GM19395 (cell line): ENCODE measurements around the gene PPA1.
"Not testable (repeated sequence)": the region's sequence is repeated elsewhere in the genome, so short reads cannot be mapped to it uniquely, and the experiment has no call there.

Source experiments
- ATAC-seq: cut with Tn5 transposase; IDR thresholded peaks from one replicate; pipeline ENCODE4 v1.9.1; 2021; ENCODE audit warnings: mild to moderate bottlenecking, moderate library complexity; ENCODE audit not compliant: unreplicated experiment

PPA1 gene

DNA sequence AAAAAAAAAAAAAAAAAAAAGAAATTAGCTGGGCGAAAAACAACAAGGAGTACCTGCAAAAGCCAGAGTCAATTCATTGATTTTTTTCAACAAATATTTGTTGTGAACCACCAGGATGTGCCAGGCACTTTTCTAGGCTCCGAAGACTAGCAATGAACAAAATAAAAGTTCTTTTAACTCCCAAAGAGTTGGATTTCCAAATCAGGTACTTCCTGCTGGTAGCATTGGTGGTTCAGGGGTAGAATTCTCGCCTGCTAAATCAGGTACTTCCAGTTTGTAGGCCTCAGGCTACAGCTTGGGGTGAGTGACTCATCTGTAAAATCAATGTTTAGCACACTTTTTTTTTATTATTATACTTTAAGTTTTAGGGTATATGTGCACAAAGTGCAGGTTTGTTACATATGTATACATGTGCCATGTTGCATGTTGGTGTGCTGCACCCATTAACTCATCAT lies 10.9 kb downstream of the PPA1 start:
- ATAC-seq, result no peak

GRCh38 chr10:70221030-70221429 lies 12.2 kb downstream of the PPA1 start:
- ATAC-seq, result no peak

DNA sequence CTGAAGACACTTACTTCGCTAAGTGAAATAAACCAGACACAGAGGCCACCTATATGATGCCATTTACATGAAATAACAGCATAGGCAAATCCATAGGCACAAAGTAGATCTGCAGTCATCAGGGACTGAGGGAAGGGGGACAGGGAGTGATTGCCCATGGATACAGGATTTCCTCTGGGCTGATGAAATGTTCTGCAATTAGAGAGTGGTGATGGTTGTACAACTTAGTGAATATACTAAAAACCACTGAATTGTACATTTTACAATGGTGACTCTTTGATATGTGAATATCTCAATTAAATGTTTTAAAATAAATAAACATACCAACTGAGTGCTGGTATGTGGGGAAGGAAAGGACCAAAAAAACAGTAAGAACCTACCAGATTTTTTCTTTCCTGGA lies 20.4 kb downstream of the PPA1 start:
- ATAC-seq, result no peak

DNA sequence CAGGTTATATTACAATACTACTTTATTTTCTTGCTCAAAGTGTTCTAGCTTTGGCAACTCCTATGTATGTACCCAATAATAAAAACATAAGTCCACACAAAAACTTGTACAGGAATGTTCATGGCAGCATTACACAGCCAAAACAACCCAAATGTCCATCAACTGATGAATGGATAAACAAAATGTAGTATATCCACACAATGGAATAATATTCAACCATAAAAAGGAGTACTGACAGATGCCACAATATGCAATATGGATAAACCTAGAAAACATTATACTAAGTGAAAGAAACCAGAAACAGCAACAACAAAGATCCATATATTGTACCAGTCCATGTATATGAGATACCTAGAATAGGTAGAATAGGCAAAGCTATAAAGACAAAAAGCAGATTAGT lies 21.0 kb downstream of the PPA1 start:
- ATAC-seq, result no peak

- no peak for ATAC-seq
Measured at GRCh38 chr10:70206762-70207161, 26.5 kb downstream of the PPA1 start.

DNA sequence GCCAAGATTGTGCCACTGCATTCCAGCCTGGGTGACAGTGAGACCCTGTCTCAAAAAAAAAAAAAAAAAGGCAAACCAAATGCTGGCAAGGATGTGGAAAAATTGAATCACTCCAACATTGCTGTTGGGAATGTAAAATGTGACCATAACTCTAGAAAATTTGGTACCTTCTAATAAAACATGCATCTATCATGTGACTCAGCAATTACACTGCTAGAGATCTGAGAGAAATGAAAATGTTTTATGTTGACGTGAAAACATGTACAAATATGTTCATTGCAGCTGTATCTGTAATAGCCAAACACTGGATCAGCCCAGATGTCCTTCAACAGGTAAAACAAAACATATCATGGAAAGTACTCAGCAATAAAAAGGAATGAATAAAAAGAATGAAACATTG lies 32.1 kb downstream of the PPA1 start:
- ATAC-seq, result no peak

- ATAC-seq, result no peak
Measured at GRCh38 chr10:70198696-70199466, 34.3 kb downstream of the PPA1 start.

DNA sequence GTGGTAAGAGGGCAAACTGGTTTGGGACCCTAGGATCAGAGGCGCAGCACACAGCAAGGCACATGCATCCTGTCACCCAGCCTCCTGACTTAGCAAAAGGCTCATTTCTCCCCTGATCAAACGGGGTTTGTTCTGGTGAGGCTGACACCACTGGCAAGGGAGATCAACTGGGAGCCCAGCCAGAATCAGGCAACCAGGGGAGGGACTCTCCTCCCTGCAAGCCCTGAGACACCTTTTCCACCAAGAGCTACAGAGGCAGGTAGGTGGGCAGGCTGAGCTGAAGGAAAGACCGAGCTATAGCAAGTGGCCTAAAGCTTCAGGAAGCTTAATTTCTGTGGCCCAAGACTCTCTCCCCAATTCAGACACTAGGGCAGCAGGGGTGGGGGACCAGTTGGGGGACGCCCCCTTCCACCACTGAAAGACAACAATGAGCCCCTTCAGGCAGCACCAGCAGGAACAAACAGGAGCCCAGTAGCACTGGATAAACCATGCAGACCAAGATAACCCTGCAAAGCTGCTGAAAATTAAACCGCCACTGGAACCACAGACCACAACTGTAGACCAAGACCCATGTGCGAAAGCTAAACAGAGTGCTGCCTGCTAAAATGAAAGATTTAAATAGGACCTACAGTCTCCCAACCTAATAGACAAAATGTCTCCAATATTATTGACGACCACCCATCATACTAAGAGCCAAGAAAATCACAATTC lies 35.8 kb downstream of the PPA1 start:
- no peak for ATAC-seq

DNA sequence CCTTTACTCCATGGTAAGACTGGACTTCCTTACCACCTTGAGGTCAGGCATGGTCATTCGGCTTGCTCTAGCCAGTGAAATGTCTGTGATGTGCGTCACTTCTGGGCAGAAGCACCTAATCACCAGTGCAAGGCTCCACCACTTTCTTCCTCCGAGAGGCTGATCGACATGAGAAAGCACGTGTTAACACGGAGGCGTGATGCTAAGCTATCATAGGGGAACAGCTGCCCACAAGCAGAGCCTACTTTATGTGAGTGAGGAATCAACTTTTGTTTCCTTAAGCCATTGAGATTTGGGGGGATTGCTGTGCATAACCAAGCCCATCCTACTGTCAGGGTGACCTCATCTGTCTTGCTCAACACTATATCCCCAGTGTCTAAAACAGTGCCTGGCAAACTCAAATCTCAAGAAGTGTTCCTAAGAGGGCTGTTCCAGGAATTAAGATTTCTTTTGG lies 39.8 kb downstream of the PPA1 start:
- ATAC-seq, result no peak

DNA sequence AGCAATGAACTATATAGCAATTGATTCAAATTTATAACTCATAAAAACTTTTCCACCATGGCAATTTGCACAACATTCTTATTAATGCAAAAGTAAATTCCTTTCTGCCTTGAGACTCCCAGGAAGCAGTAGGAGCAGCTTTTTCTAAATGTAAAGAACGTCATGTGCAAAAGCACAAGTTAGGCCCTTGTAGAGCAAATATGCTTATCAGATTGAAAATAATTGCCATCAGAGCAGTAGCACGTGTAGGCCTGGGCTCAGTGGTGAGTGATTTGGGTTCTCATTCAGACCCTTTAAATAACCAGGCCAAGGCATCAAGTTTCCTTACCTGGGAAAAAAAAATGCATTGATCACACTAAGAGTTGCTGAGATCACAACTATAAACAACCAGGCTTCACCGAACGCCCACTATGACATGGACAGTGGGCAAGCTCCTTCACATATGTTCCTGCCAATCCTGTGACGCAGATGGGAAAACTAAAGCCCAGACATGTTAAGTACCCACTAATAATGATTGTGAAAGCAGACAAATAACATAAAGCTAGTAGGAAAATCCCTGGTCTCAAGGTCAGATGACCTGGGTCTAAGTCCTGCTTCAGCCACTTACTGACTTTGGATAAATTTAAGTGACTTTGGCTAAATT lies 40.8 kb downstream of the PPA1 start:
- ATAC-seq, result no peak

DNA sequence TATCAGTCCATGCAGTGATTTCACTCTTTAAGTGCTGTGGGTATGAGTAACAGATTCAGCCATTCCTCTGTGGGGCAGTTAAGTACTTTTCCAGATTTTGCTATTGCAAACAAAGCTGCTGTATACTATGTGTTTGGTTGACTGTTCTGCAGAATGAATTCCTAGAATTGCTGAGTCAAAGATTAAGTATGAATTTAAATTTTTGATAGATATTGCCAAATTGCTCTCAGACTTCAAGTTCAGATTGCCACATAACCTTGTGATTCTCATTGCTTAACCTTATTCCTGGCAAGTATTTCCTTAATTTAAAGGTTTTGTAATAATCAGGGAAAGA lies 41.3 kb downstream of the PPA1 start:
- no peak for ATAC-seq

- no peak for ATAC-seq
Measured at GRCh38 chr10:70191161-70191971, 41.9 kb downstream of the PPA1 start.

- ATAC-seq, result no peak
Measured at GRCh38 chr10:70190581-70190980, 42.6 kb downstream of the PPA1 start.

DNA sequence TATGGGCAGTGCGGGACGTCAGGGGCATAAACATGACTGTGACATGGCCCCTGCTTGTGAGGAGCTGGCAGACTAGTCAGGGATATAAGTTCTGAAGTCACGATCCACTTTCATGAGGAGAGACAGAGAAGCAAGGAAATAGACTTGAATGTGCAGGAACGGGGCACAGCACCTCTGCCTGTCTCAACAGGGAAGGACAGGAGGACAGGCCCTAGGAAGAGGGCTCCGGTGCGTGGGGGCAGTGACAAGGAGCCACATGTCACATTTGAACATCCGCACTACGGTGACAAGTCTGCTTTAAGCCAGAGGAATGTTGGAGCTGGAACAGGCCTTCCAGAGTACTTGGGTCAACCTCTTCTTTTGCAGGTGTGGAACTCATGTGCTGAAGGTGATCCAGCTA lies 43.1 kb downstream of the PPA1 start:
- no peak for ATAC-seq

DNA sequence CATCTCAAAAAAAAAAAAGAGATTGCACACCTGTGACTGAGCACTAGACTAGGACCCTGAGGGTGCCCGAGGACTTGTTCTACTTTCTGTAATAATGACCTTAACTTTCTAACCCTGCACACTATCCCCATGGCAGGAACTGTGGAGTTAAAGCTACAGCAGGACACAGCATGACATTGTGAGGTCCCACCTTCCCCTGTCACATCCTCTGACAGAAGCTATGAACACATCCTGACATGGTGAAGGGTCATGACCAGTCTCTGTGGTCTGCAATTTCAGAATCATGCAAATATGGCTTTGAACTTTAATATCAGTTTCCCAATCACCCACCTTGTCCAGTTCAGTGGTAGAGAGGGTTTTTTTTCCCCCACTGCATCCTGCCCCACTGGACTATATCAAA lies 44.5 kb downstream of the PPA1 start:
- ATAC-seq, result no peak

GRCh38 chr10:70186571-70186970 lies 46.7 kb downstream of the PPA1 start:
- ATAC-seq, result no peak

- ATAC-seq, result no peak
Measured at GRCh38 chr10:70186090-70186489, 47.1 kb downstream of the PPA1 start.

GRCh38 chr10:70183304-70183703 lies 49.9 kb downstream of the PPA1 start:
- no peak for ATAC-seq

DNA sequence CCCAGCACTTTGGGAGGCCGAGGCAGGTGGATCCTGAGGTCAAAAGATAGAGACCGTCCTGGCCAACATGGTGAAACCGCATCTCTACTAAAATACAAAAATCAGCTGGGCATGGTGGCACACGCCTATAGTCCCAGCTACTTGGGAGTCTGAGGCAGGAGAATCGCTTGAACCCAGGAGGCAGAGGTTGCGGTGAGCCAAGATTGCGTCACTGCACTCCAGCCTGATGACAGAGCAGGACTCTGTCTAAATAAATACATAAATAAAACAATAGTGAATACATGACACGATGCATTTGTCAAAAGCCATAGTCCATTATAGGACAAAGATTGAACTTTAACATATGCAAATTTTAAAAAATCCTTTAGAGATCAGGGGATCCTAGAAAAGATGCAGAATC lies 54.0 kb downstream of the PPA1 start:
- not testable (repeated sequence) for ATAC-seq

DNA sequence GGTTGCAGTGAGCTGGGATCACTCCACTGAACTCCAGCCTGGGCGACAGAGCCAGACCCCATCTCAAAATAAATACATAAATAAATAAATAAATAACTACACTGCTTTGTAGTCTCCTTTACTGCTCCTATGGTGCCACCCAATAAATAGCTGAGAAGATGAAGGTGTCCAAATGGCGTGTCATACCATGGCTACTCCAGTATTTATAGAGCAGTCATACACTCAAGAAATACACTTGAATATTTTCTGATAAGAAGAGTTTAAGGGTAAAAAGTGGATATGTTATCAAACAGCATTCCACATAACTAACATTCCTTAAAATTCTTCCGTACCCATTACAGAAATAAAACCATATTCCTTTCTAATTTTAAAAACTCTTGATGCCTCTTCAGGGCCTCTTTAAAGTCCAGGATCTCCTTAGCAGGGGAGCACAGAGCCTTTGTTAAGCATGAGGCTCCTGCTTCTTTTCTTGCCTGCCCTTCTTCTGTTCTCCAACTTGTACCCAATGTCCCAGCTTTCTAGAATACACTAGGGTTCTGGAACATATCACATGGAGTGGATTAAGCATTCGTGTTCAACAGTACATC lies 55.0 kb downstream of the PPA1 start:
- ATAC-seq, result no peak

DNA sequence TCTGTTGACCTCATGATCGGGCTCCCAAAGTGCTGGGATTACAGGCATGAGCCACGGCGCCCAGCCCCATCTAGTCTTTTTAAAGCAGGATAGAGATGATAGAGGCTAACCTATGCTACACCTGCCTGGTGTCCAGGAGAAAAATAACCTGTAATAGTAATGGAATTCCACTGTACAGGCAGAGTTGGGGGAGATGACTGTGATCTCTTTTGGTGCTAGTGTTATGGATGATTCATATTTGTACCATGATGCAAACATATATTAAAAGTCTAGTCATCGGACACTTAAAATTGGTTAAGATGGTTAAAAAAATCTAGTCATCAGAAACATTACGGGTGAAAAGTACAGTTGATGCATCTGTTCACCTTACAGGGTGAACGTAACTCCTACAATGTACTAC lies 56.8 kb downstream of the PPA1 start:
- no peak for ATAC-seq
